Measurements from ENCODE around the gene CCDC6. TPM values are rescaled to one million over a fixed set of nuclear protein-coding genes. Genes with fewer than 3 reads are reported as not detected.

Gene CCDC6
- total and polyA plus RNA-seq, 9 of the 15 experiments (the other 6 are each of a cell fraction or from before 2014, with no cell fraction given) = 10.4 to 41.0 (median 20.9) TPM

- peak; percentile 84; the same call in 1 of the 2 replicates for TF ChIP-seq ZBTB9 (CRISPR knock-in tag; IDR thresholded peaks at IDR 0.05)
- TF ChIP-seq ZNF165 (CRISPR knock-in tag; IDR thresholded peaks at IDR 0.05; ENCODE audit: borderline replicate concordance) = 0 out of 2 replicates have a peak, but pooled peaks have one; percentile 32
- no peak for TF ChIP-seq TRIM28 (IDR thresholded peaks at IDR 0.05)
- TF ChIP-seq, protein P1, sequence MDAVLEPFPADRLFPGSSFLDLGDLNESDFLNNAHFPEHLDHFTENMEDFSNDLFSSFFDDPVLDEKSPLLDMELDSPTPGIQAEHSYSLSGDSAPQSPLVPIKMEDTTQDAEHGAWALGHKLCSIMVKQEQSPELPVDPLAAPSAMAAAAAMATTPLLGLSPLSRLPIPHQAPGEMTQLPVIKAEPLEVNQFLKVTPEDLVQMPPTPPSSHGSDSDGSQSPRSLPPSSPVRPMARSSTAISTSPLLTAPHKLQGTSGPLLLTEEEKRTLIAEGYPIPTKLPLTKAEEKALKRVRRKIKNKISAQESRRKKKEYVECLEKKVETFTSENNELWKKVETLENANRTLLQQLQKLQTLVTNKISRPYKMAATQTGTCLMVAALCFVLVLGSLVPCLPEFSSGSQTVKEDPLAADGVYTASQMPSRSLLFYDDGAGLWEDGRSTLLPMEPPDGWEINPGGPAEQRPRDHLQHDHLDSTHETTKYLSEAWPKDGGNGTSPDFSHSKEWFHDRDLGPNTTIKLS (IDR thresholded peaks at IDR 0.05; ENCODE audit: borderline replicate concordance, low read depth) = peak; percentile 90
- 0 out of 2 replicates have a peak, but pooled peaks have one; percentile 44 for TF ChIP-seq ETV5 (CRISPR knock-in tag; IDR thresholded peaks at IDR 0.05; ENCODE audit: low read depth)
- peak; percentile 79 for TF ChIP-seq HMGN3 (IDR thresholded peaks at IDR 0.05; ENCODE audit: borderline replicate concordance, extremely low read depth, insufficient read length, low read depth, low read length)
- TF ChIP-seq ZNF274 (IDR thresholded peaks at IDR 0.05; ENCODE audit: borderline replicate concordance, low read depth, low read length) = no peak
- TF ChIP-seq, protein P2, sequence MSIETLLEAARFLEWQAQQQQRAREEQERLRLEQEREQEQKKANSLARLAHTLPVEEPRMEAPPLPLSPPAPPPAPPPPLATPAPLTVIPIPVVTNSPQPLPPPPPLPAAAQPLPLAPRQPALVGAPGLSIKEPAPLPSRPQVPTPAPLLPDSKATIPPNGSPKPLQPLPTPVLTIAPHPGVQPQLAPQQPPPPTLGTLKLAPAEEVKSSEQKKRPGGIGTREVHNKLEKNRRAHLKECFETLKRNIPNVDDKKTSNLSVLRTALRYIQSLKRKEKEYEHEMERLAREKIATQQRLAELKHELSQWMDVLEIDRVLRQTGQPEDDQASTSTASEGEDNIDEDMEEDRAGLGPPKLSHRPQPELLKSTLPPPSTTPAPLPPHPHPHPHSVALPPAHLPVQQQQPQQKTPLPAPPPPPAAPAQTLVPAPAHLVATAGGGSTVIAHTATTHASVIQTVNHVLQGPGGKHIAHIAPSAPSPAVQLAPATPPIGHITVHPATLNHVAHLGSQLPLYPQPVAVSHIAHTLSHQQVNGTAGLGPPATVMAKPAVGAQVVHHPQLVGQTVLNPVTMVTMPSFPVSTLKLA (conservative IDR thresholded peaks at IDR 0.05) = peak; percentile 98
- TF ChIP-seq, protein P3, sequence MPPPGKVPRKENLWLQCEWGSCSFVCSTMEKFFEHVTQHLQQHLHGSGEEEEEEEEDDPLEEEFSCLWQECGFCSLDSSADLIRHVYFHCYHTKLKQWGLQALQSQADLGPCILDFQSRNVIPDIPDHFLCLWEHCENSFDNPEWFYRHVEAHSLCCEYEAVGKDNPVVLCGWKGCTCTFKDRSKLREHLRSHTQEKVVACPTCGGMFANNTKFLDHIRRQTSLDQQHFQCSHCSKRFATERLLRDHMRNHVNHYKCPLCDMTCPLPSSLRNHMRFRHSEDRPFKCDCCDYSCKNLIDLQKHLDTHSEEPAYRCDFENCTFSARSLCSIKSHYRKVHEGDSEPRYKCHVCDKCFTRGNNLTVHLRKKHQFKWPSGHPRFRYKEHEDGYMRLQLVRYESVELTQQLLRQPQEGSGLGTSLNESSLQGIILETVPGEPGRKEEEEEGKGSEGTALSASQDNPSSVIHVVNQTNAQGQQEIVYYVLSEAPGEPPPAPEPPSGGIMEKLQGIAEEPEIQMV (tag; conservative IDR thresholded peaks at IDR 0.05; ENCODE audit: low read depth) = no peak
- no peak for TF ChIP-seq XRCC4 (IDR thresholded peaks at IDR 0.05; ENCODE audit: extremely low read depth, insufficient read depth, insufficient read length)
- peak; percentile 27; the same call in 1 of the 2 replicates for TF ChIP-seq GATAD2B (IDR thresholded peaks at IDR 0.05; ENCODE audit: borderline replicate concordance)
- TF ChIP-seq BHLHE40 (IDR thresholded peaks at IDR 0.05; ENCODE audit: low read length) = peak; percentile 88
- peak; percentile 76; the same call in 1 of the 2 replicates for TF ChIP-seq ATF7 (IDR thresholded peaks at IDR 0.05)
- TF ChIP-seq KLF13 (tag; IDR thresholded peaks at IDR 0.05; ENCODE audit: borderline replicate concordance, low read depth) = peak; percentile 63; the same call in 1 of the 2 replicates
Observed at GRCh38 chr10:59906417-59907202, at the start of gene CCDC6 (continued).
